ENCODE results near the gene PLA2G4E. TPM values are rescaled to one million over a fixed set of nuclear protein-coding genes. Genes with fewer than 3 reads are reported as not detected.

The PLA2G4E gene
- total and polyA plus RNA-seq, 11 donors = 0.01 to 1.1 (median 0.05) TPM; not detected in 6

DNA sequence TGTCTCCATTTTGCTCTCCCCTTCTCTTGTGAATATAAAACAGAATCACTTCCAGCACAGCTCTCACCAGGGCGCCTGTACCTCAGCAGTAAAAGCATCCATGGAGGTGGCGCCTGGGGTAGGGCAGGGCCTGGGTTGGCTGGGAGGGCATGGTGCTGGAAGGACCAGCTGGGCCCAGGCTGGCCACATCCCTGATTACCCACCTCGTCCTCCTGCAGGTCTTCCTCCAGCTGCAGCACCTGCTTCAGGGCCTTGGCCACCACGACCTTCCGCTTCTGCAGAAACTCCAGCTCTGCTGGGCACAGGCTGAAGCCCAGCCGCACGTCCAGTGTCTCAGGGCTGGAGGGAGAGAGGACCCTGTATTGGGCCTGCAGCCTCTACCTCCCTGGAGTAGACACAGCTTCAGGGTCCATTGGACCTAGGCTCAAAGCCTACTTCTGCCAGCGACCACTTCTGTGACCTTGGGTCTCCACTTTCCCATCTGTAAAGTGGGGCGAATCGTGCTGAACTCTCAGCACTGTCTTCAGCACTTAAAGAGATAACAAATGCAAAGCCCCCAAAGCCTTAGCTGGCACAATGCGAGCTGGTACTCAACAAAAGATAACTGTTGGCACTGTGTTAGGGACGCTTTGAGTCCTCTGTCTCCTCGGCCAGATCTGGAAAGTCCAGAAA is 23.8 kb downstream of the PLA2G4E start:
- 80 to 93% (median 83%) methylated on average over 12 to 13 of the region's 13 CpGs for WGBS, 4 donors
- H3K4me3 ChIP-seq = no peak overlapping the region
- no peak for DNase-seq
- peaks cover 0 to 3% (median 0%) of the 10 kb centered on the region in 9 donors for H3K27me3 ChIP-seq
- intact Hi-C loops (cut with DNase I) = loop anchor here in 2 of 10 donors (10.0 kb wide), 1 partner anchor 138 kb away; no protein-coding TSS in a partner anchor
- ATAC-seq = no peak
- H3K4me1 ChIP-seq = peaks cover 0 to 10% (median 0%) of the 10 kb centered on the region in 12 donors
- H3K9me3 ChIP-seq = no peaks in the 10 kb centered on the region
- H3K36me3 ChIP-seq = no peaks in the 10 kb centered on the region
- TF ChIP-seq, protein P1, sequence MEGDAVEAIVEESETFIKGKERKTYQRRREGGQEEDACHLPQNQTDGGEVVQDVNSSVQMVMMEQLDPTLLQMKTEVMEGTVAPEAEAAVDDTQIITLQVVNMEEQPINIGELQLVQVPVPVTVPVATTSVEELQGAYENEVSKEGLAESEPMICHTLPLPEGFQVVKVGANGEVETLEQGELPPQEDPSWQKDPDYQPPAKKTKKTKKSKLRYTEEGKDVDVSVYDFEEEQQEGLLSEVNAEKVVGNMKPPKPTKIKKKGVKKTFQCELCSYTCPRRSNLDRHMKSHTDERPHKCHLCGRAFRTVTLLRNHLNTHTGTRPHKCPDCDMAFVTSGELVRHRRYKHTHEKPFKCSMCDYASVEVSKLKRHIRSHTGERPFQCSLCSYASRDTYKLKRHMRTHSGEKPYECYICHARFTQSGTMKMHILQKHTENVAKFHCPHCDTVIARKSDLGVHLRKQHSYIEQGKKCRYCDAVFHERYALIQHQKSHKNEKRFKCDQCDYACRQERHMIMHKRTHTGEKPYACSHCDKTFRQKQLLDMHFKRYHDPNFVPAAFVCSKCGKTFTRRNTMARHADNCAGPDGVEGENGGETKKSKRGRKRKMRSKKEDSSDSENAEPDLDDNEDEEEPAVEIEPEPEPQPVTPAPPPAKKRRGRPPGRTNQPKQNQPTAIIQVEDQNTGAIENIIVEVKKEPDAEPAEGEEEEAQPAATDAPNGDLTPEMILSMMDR (IDR thresholded peaks at IDR 0.05) = no peak
- no peak for TF ChIP-seq POLR2A (IDR thresholded peaks at IDR 0.05)
- H3K27ac ChIP-seq = no peak overlapping the region

GRCh38 chr15:41996376-41996775 is 24.5 kb downstream of the PLA2G4E start:
- peaks cover 0 to 3% (median 0%) of the 10 kb centered on the region in 9 donors for H3K27me3 ChIP-seq
- no peaks in the 10 kb centered on the region for H3K36me3 ChIP-seq
- H3K4me1 ChIP-seq = peaks cover 0 to 10% (median 0%) of the 10 kb centered on the region in 12 donors
- intact Hi-C loops (cut with DNase I) = loop anchor here in 2 of 10 donors (10.0 kb wide), 1 partner anchor 138 kb away; no protein-coding TSS in a partner anchor
- H3K27ac ChIP-seq = no peak overlapping the region
- H3K4me3 ChIP-seq = no peak overlapping the region
- TF ChIP-seq, protein P1 (IDR thresholded peaks at IDR 0.05) = no peak
- no peak for TF ChIP-seq POLR2A (IDR thresholded peaks at IDR 0.05)
- no peaks in the 10 kb centered on the region for H3K9me3 ChIP-seq
- DNase-seq (no peak), ATAC-seq (no peak)
- 92 to 96% (median 92%) methylated on average over 10 of the region's 10 CpGs for WGBS, 4 donors

DNA sequence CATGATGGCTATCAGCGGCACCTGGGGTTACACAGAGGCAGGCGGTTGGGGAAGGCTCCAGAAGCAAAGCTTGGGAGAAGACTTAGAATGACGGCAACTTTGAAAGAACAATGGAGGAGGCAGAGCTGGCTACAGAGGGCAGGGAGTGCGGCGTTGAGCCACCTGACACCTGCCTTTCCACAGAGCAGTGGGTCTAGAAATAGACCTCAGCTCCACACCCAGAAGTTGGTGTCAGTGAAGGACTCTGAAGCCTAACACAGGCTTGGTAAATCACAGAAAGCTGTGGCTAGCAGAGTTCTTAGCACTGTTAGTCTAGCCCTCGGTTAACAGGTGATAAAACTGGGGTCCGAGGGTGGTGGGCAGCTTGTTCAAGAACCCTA is 25.4 kb downstream of the PLA2G4E start:
- TF ChIP-seq, protein P1 (IDR thresholded peaks at IDR 0.05) = no peak
- TF ChIP-seq POLR2A (IDR thresholded peaks at IDR 0.05) = no peak
- Histone ChIP-seq H3K4me1 (peaks cover 0 to 10% (median 0%) of the 10 kb centered on the region in 12 donors), H3K4me3 (no peak overlapping the region), H3K27ac (no peak overlapping the region), H3K27me3 (peaks cover 0 to 3% (median 0%) of the 10 kb centered on the region in 9 donors), H3K36me3 (no peaks in the 10 kb centered on the region), H3K9me3 (no peaks in the 10 kb centered on the region)
- DNase-seq (no peak), ATAC-seq (no peak)
- intact Hi-C loops (cut with DNase I) = loop anchor here in 3 of 10 donors (2.0 to 10.0 kb wide), 2 partner anchors 139 kb away; no protein-coding TSS in a partner anchor
- WGBS, 4 donors = 97 to 98% (median 97%) methylated on average over 7 of the region's 7 CpGs

GRCh38 chr15:41994772-41995475 is 25.9 kb downstream of the PLA2G4E start:
- intact Hi-C loops (cut with DNase I) = loop anchor here in 4 of 10 donors (2.0 to 10.0 kb wide), 3 partner anchors 87 to 140 kb away; no protein-coding TSS in a partner anchor
- 86 to 100% (median 88%) methylated on average over 4 to 10 of the region's 10 CpGs for WGBS, 4 donors
- H3K4me3 ChIP-seq = no peak overlapping the region
- H3K4me1 ChIP-seq = peaks cover 0 to 10% (median 0%) of the 10 kb centered on the region in 12 donors
- H3K36me3 ChIP-seq = no peaks in the 10 kb centered on the region
- H3K27me3 ChIP-seq = peaks cover 0 to 3% (median 0%) of the 10 kb centered on the region in 9 donors
- no peaks in the 10 kb centered on the region for H3K9me3 ChIP-seq
- DNase-seq (no peak), ATAC-seq (no peak)
- no peak for TF ChIP-seq POLR2A (IDR thresholded peaks at IDR 0.05)
- TF ChIP-seq, protein P1 (IDR thresholded peaks at IDR 0.05) = no peak
- no peak overlapping the region for H3K27ac ChIP-seq

Data from heart left ventricle (tissue), 16 donors.